Glutamatergic neuron (in vitro differentiated cells): ENCODE results near the gene UNC5B. TPM values are rescaled to one million over a fixed set of nuclear protein-coding genes. Genes with fewer than 3 reads are reported as not detected.

Experiments used
- DNase-seq: peaks from one replicate; pipeline ENCODE4 v3.0.0; 2022
- H3K27ac Mint-ChIP-seq: one replicate; pipeline ENCODE4 v1.8.0; 2020; ENCODE audit warnings: mild to moderate bottlenecking, mixed read lengths, inconsistent platforms; ENCODE audit not compliant: unreplicated experiment
- H3K27me3 Mint-ChIP-seq: one replicate; pipeline ENCODE4 v1.8.0; 2020; ENCODE audit warnings: mild to moderate bottlenecking, moderate library complexity, mixed read lengths, inconsistent platforms; ENCODE audit not compliant: unreplicated experiment
- H3K36me3 Mint-ChIP-seq: one replicate; pipeline ENCODE4 v1.8.0; 2020; ENCODE audit warnings: mild to moderate bottlenecking, mixed read lengths, inconsistent platforms; ENCODE audit not compliant: unreplicated experiment
- H3K4me1 Mint-ChIP-seq: one replicate; pipeline ENCODE4 v1.8.0; 2020; ENCODE audit warnings: mild to moderate bottlenecking, low read depth, mixed read lengths, inconsistent platforms; ENCODE audit not compliant: unreplicated experiment
- H3K4me3 Mint-ChIP-seq: one replicate; pipeline ENCODE4 v1.8.0; 2020; ENCODE audit warnings: mild to moderate bottlenecking, mixed read lengths, inconsistent platforms; ENCODE audit not compliant: unreplicated experiment
- H3K9me3 Mint-ChIP-seq: one replicate; pipeline ENCODE4 v1.8.0; 2020; ENCODE audit warnings: mild to moderate bottlenecking, moderate library complexity, mixed read lengths, inconsistent platforms; ENCODE audit not compliant: unreplicated experiment
- total RNA-seq: library from RNA; stranded (reverse); fragmentation: NEBNext Ultra II Directional; extraction: Animal tissue kit (Norgen Biotek cat#: 25700); gene quantifications from one replicate; pipeline ENCODE4 v1.2.1, GENCODE V29; 2021; ENCODE audit not compliant: unreplicated experiment
- TF ChIP-seq, protein P1 (sequence below): fragments of 200-600 bp; sonication (generic); IDR thresholded peaks from one replicate; pipeline ENCODE4 v1.5.0; 2021; ENCODE audit not compliant: partially characterized antibody, unreplicated experiment

The UNC5B gene
- total RNA-seq, 1 donor from 2014 or later: 22.6 TPM

DNA sequence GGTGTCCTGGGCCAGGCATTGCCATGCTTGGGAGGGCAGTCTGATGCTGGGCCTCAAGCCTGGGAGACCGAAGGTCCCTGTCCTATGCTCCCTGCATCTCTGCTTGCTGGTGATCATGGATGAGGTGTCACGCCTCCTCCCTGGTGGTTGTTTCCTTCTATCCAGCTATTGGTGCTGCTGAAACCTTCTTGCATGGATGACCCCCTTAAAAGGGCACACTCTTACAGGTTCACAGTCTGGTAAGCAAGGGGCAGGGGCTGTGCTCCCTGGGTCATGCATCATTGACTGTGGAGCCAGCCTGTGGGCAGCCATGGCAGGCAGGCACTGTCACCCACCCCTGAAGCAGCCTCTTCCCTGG lies 69.9 kb downstream of the UNC5B start:
- Mint-ChIP-seq H3K9me3 (peaks cover 7% of the 10 kb centered on the region), H3K27ac (no peak overlapping the region), H3K4me1 (peaks cover 10% of the 10 kb centered on the region), H3K36me3 (no peaks in the 10 kb centered on the region), H3K27me3 (peaks cover 14% of the 10 kb centered on the region), H3K4me3 (no peak overlapping the region)
- DNase-seq: no peak
- TF ChIP-seq, protein P1, sequence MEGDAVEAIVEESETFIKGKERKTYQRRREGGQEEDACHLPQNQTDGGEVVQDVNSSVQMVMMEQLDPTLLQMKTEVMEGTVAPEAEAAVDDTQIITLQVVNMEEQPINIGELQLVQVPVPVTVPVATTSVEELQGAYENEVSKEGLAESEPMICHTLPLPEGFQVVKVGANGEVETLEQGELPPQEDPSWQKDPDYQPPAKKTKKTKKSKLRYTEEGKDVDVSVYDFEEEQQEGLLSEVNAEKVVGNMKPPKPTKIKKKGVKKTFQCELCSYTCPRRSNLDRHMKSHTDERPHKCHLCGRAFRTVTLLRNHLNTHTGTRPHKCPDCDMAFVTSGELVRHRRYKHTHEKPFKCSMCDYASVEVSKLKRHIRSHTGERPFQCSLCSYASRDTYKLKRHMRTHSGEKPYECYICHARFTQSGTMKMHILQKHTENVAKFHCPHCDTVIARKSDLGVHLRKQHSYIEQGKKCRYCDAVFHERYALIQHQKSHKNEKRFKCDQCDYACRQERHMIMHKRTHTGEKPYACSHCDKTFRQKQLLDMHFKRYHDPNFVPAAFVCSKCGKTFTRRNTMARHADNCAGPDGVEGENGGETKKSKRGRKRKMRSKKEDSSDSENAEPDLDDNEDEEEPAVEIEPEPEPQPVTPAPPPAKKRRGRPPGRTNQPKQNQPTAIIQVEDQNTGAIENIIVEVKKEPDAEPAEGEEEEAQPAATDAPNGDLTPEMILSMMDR: no peak

DNA sequence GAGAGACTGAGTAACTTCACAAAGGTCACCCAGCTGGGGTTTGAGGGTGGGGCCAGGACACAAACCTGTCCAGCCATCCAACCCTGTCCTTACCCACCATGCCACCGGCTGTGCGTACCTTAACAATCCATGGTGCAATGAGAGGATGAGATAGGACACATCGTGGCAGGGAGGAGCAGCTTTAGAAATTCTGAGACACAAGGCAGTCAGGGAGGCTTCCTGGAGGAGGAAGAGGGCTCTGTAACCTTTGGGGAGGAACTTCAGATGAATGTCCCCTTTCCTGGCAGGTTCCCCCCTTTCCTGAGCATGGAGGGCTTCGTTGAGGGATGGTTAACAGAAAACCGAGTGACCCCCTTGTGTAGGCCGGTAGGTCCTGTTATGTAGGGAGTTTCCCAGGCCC lies 71.0 kb downstream of the UNC5B start:
- no peak overlapping the region for H3K27ac Mint-ChIP-seq
- TF ChIP-seq, protein P1: no peak
- no peaks in the 10 kb centered on the region for H3K36me3 Mint-ChIP-seq
- H3K9me3 Mint-ChIP-seq: peaks cover 7% of the 10 kb centered on the region
- peaks cover 6% of the 10 kb centered on the region for H3K4me1 Mint-ChIP-seq
- H3K27me3 Mint-ChIP-seq: peaks cover 14% of the 10 kb centered on the region
- no peak overlapping the region for H3K4me3 Mint-ChIP-seq
- DNase-seq: no peak

DNA sequence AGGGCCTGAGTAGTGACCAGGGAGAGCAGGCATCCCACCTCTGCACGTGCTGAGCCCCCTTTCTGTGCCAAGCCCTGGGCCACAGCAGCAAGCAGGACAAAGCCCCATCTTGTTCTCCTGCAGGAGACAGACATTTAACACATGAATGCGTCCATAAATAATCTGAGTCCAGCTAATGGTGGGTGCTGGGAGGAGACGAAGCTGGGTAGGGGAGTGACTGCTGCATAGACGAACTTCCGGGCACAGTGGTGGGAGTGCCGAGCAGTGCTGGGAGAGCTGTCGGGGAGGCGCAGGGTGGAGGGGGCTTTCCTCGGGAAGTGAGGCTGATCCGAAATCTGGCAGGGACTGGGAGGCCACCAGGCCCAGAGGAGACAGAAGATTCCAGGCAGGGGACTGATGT lies 71.5 kb downstream of the UNC5B start:
- TF ChIP-seq, protein P1: no peak
- H3K36me3 Mint-ChIP-seq: no peaks in the 10 kb centered on the region
- DNase-seq: no peak
- no peak overlapping the region for H3K27ac Mint-ChIP-seq
- peaks cover 6% of the 10 kb centered on the region for H3K4me1 Mint-ChIP-seq
- H3K4me3 Mint-ChIP-seq: no peak overlapping the region
- peaks cover 7% of the 10 kb centered on the region for H3K9me3 Mint-ChIP-seq
- peaks cover 14% of the 10 kb centered on the region for H3K27me3 Mint-ChIP-seq

DNA sequence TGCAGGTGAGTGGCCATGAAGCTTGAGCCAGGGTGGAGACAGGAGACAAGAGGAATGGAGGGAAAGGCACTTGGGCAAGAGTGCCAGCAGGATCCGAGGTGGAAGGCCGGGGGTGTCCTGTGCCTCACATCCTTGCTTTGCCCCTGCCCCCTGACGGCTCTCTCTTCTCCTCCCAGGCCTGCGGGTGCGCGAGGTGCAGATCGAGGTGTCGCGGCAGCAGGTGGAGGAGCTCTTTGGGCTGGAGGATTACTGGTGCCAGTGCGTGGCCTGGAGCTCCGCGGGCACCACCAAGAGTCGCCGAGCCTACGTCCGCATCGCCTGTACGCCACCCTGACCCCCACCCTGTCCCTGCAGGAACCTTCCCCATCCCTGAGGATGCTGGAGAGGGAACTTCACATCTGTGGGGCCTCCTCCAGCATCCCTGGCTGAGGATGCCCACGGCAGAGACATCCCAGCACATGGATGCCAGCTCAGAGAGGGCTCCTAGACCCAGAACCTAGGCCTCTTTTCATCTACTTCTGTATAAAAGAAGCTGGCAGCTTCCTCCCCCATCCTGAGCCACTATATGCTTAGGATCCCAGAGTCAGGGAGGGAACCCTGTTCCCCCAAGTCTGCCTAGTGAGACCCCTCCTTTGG lies 72.3 kb downstream of the UNC5B start:
- TF ChIP-seq, protein P1: no peak
- Mint-ChIP-seq H3K36me3 (no peaks in the 10 kb centered on the region), H3K4me1 (peaks cover 6% of the 10 kb centered on the region), H3K9me3 (peaks cover 7% of the 10 kb centered on the region), H3K27me3 (peaks cover 14% of the 10 kb centered on the region), H3K27ac (no peak overlapping the region), H3K4me3 (no peak overlapping the region)
- DNase-seq: no peak

DNA sequence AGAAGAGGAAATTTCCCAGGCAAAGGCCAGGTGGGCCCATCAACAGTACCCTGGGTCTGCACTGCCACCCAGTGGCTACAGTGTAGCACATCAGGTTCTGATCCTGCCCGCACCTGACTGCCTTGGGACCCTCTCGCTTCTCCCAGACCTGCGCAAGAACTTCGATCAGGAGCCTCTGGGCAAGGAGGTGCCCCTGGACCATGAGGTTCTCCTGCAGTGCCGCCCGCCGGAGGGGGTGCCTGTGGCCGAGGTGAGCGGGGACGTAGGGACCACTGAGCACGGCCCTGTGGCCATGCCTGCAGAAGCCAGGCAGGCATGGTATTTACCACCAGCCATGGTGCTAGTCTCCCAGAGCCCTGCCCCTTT lies 72.8 kb downstream of the UNC5B start:
- peaks cover 13% of the 10 kb centered on the region for H3K27me3 Mint-ChIP-seq
- TF ChIP-seq, protein P1: peak; percentile 80
- no peaks in the 10 kb centered on the region for H3K36me3 Mint-ChIP-seq
- peaks cover 7% of the 10 kb centered on the region for H3K9me3 Mint-ChIP-seq
- H3K27ac Mint-ChIP-seq: no peak overlapping the region
- peaks cover 5% of the 10 kb centered on the region for H3K4me1 Mint-ChIP-seq
- peak; percentile 75 for DNase-seq
- no peak overlapping the region for H3K4me3 Mint-ChIP-seq
